Measurements from ENCODE around the gene SPPL3.

SPPL3 gene

GRCh38 chr12:120847392-120847791, 56.8 kb downstream of the SPPL3 start:
- no peak overlapping the region for H3K27ac ChIP-seq
- TF ChIP-seq CTCF (conservative IDR thresholded peaks at IDR 0.05) (no peak), ZFX (IDR thresholded peaks at IDR 0.05) (no peak)

- TF ChIP-seq CTCF (conservative IDR thresholded peaks at IDR 0.05), result no peak
- TF ChIP-seq ZFX (IDR thresholded peaks at IDR 0.05), result no peak
- H3K27ac ChIP-seq, result no peak overlapping the region
These were observed 57.4 kb downstream of the SPPL3 start for GRCh38 chr12:120846721-120847120.

GRCh38 chr12:120845696-120846095, 58.5 kb downstream of the SPPL3 start:
- TF ChIP-seq ZFX (IDR thresholded peaks at IDR 0.05) (no peak), CTCF (conservative IDR thresholded peaks at IDR 0.05) (no peak)
- H3K27ac ChIP-seq, result no peak overlapping the region

GRCh38 chr12:120844768-120845449, 59.2 kb downstream of the SPPL3 start:
- TF ChIP-seq ZFX (IDR thresholded peaks at IDR 0.05) (no peak), CTCF (conservative IDR thresholded peaks at IDR 0.05) (no peak)
- no peak overlapping the region for H3K27ac ChIP-seq

- H3K27ac ChIP-seq, result no peak overlapping the region
These were observed 59.9 kb downstream of the SPPL3 start for GRCh38 chr12:120844297-120844696.

GRCh38 chr12:120843472-120843871, 60.7 kb downstream of the SPPL3 start:
- TF ChIP-seq ZFX (IDR thresholded peaks at IDR 0.05) (no peak), CTCF (conservative IDR thresholded peaks at IDR 0.05) (no peak)
- H3K27ac ChIP-seq, result no peak overlapping the region

More at GRCh38 chr12:120844297-120844696, 59.9 kb downstream of the SPPL3 start:
- no peak for TF ChIP-seq CTCF (conservative IDR thresholded peaks at IDR 0.05)
- TF ChIP-seq ZFX (IDR thresholded peaks at IDR 0.05), result no peak

GRCh38 chr12:120842595-120842994, 61.6 kb downstream of the SPPL3 start:
- no peak for TF ChIP-seq CTCF (conservative IDR thresholded peaks at IDR 0.05)
- no peak for TF ChIP-seq ZFX (IDR thresholded peaks at IDR 0.05)
- no peak overlapping the region for H3K27ac ChIP-seq

Data from C4-2B (cell line).